ENCODE measurements around the gene FHOD3.

FHOD3 gene

DNA sequence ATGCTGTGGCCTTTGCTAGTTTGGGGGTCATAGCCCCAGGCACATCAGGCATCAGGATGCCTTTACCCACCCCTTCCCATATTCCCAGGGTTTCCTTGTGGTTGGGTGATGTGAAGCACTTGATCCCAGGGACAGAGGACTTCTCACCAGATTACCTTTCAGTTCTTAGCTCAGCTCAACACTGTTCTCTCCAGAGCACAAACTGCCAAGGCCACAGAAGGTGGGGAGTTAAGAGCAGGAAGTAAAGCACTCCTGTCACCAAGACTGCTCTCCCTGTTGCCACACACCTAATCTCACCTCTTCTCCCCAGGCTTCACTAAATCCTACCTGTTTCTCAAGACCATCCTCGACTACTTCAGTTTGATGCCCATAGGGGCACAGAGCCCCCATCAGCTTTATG lies 25.9 kb downstream of the FHOD3 start:
- DNase-seq = no peak

DNA sequence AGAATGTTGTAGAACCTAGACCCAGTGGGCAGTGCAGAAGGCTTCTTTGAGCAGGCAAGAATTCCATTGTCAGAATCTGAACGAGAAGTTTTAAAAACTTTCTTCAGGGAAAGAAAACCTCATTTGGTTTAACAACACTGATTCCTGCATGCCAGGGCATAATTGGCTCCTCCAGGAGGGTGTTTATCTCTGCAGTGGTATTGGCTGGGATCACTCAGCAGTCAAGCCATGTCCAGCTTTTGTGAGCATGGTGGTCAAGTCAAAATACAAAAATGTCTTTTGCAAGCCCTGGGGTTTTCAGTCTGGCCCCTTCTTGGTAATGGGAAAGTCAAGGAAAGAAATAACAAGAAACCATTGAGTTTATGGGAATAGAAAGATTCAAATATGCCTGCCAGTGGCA lies 28.3 kb downstream of the FHOD3 start:
- no peak for DNase-seq

DNA sequence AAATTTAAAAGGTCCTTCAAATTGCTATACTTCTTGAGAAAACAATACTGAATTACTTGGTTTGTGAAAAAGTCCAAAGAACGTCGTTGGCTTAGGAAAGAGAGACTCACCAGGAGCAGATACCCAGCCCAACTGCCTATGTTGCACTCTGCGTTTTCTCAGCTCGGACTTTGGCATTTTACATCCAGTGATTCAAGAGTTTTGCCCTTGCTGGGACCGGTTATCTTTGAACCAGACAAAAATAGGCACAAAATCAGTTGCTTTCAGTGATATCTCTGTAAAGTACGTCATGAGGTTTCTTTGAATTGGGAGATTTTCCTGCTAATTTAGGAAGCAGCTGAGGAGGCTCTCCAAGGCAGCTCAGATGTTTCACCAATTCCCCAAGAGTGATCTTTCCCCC lies 29.3 kb downstream of the FHOD3 start:
- no peak for DNase-seq

DNA sequence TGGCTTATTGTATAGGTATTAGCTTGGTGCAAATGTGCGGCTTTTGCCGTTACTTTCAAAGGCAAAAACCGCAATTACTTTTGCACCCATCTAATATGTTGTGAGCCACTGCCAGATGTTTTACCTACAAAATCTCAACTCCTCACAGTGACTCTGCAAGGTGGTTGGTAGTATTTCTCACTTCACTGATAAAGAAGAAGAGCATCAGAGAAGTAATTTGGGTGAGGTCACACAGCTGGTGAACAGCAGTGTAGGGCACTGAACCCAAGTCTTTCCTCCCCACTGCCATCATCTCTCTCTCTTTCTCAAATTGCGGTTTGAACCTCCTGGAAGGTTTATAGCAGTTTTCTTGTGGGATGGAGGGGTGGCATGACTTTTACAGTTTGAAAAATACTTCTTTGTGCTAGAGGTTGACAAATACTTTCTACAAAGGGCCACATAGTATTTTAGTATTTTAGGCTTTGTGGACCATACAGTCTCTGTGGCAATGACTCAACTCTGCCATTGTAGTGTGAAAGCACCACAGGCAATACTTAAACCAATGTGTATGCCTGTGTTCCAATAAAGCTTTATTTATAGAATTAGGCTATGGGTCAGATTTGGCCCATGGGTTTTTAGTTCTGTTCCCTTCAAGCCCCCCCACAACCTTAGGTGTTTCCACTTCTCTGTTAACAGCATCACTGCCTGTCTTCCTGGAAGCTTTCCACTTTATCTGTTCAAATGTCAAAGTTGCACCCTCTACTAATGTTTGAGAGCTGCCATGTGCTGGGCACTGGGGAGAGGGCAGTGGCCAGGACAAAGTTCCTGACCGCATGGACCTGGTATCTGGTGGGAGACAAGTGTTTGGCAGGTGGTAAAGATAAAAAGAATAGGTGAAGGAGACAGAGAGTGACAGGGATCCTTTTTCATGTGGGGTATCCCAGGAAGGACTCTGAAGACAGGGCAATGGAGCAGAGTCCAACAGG lies 30.1 kb downstream of the FHOD3 start:
- DNase-seq = no peak

DNA sequence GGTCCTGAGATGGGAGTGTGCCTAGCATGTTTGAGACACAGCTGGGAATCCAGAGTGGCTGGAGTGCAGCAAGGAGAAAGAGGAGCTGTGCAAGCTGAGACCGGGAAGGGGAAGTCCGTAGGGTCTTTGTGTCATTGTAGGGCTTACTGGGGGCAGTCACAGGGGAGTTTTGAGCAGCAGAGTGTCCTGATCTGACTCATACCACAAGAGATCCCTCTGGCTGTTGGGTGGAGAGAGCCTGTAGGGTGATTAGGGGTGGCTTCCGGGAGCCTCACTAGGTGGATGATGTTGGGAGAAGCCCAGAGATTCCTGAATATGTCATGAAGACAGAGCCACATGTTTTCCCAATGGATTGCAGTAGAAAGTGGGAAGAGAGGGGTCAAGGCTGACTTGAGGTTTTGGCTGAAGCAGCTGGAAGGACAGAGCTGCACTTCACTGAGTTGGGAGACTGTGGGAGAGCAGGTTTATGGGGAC lies 30.9 kb downstream of the FHOD3 start:
- DNase-seq = no peak

- no peak for DNase-seq
Observed at GRCh38 chr18:36328916-36329315, 31.4 kb downstream of the FHOD3 start.

DNA sequence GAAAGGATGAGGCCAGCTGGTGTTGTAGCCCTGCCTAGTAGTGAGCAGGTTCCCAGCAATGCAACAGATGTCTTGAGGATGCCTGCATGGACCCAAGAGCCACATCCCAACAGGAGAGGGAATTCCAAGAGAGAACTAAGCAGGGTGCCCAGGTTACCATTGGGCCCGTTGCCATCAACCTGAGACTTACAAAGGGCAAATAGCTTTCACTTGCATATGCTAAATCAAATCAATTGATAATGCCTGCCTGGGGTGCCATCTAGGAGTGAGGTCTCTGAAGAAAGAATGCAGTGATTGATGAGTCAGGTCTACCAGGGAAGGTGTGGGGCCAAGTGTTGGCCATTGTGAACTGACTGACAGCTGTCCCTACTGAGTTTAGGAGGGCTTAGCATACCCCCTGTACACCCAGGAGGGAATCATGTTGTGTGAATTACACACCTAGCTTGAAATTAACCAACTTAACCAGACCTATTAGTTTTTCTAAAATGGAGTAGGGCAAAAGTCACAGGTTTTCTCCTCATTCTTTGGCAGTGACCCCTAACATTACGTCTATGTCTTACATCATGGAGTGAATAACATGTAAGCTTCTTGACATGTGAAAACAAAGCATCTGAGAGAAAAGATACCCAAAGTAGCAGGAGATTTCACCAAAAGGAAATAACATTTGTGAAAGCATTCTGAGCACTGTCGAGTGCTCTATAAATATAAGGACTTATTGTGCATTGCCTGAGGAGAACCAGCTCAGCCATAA lies 32.3 kb downstream of the FHOD3 start:
- no peak for DNase-seq

GRCh38 chr18:36330435-36331052 lies 33.0 kb downstream of the FHOD3 start:
- DNase-seq = no peak

- no peak for DNase-seq
Observed at GRCh38 chr18:36331521-36331971, 34.0 kb downstream of the FHOD3 start.

DNA sequence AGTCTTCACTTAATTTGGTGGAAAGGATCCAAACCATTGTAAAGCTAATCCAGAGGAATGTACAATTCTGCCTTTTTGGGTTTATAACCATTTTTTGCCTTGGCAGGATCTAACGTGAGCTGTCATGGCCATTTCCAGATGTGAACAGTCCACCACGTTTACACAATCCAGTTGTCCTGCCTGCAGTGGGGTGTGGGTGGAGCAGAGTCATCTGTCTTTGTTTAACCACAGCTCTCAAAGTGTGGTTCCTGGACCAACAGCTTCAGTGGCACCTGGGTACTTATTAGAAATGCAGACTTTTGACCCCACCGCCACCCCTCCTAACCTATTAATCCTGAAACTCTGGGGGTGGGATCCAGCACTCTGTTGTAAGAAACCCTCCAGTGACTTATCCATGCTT lies 35.9 kb downstream of the FHOD3 start:
- DNase-seq = no peak

DNA sequence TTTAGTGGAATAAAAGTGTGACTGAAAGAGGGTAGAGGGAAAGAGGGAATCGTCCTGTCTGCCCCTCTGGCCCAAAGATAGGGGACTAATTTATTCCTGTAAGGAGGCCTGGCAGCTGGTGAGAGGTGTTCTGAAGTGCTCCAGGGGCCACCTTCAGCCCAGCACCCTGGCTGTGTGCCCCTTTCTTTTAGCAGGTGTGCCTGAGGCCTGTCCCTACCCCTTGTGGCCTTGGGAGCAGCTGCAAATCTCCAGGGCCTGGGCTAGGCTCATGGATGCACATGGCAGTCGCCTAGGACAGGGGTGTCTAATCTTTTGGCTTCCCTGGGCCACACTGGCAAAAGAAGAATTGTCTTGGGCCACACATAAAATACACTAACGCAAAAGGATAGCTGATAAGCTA lies 37.3 kb downstream of the FHOD3 start:
- no peak for DNase-seq

DNA sequence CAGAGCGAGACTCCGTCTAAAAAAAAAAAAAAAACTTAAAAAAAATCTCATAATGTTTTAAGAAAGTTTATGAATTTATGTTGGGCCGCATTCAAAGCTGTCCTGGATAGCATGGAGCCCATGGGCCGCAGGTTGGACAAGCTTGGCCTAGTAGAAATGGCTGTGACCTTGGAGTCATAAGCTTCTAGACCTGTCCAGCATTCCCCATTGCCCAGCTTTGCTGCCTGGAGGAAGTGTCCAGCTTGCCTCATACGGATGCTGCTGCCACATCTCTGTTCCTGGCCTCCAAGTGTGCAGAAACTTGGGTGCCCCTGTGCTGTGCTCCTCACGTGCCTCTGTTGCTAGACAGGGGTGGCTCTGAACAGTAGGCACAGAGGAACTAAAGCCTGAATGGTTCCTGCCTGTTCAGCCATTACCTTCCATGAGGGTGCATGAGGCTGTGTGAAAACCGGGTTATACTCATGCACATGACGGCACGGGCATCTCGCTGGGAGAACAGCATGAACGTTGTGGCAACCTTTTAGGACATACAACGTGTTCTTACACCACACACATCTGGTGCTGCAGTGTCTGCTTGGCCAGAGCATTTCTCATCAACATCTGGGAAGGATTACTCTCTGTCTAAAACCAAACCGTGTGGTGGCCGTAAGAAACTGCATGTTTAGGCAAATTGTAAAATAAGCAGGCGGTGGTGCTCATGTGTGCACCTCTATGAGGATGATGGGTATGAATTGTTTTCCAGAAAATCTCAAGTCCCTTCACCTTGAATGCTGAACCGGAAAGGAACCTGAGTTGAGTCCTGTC lies 38.2 kb downstream of the FHOD3 start:
- DNase-seq = no peak

GRCh38 chr18:36337679-36338402 lies 40.3 kb downstream of the FHOD3 start:
- DNase-seq = no peak

- no peak for DNase-seq
Observed at GRCh38 chr18:36338403-36338933, 41.0 kb downstream of the FHOD3 start.

DNA sequence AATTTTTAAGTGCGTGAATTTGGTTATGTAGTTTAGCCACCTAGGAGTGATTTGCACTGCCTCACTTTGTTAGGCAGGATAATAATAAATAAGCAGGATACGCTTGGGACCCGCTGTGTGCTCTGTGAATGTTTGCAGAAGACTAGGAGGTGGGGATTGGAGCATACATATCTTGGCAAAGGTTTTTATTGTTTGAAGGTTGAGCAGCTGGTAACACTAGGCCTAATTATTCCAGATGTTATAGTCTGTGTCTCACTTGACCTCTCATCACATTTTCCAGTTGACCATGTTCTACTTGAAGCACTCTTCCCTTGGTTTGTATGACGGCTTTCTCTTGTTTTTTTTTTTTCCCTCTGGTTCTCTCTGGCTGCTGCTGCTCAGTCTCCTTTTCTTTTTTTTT lies 42.7 kb downstream of the FHOD3 start:
- DNase-seq = no peak

DNA sequence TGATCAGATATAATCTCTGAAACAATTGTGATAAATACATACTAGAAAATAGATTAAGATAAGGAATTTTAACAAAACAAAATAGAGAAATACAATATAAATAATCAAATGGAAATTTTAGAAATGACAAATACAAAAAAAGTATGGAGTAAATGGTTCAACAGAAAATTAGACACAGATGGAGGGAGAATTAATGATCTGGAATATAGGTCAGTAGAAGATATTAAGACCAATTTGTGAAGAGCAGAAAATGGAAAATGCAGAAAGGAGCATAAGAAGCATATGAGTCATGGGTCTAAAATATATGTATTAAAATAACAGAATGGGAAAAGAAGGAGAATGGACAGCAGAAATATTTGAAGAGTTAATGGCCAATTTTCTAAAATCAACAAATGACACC lies 44.4 kb downstream of the FHOD3 start:
- no peak for DNase-seq

DNA sequence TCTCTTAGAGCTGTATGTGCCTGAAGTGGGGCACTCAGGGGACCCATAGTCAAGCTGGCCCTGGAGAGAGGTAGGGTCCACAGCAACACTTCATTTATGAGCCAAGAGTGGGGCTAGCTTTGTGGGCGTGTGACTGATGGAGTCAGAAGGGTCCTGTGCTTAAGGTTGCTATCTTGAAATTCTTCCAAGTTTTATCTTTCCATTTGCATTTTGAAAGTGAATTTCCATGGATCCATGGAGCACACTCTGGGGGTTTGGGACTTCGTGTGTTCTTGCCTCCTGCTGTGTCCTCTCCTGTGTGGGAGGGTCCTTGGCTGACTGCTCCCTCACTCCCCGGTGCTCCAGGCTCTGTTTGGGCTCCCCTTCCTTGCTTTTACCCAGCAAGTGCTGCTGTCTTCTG lies 50.8 kb downstream of the FHOD3 start:
- no peak for DNase-seq

DNA sequence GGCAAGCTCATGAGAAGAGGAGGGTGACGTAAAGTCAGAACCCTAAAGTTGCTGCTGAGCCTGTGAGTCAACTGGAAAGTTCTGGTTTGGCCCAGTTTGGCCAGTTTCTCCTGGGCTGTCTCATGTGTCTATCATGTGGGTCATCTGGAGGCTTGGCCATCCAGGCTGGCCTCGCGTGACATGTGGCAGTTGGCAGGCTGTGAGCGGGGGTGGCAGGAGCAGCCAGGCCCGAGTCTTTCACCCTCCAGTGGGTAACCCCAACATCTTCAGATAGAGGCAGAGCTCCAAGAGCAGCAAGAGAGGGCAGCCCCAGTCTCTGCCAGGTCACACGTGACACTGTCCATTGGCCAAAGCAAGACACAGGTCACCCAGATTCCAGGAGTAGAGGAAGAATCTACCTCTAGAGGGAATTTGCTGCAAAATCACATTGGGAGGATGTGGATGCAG lies 51.5 kb downstream of the FHOD3 start:
- DNase-seq = no peak

- DNase-seq = no peak
Observed at GRCh38 chr18:36349552-36349951, 52.0 kb downstream of the FHOD3 start.

DNA sequence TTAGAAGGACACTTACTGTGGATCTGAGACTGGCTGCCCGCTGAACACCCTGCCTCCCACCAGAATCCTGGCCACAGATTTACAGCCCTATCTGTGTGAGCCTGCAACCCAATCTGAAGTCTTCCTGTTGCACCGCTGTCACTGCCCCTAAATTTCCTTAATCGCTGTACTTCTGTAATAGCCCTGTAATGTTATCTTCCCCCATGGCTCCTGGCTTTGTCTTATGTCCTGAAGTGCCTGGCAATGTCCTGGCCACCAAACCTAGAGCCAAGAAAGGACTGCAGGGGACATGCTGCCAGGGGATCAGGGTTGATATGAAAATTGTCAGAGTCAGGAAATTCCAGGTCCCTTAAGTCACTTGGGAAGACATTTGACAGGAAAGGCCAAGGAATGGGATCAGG lies 52.7 kb downstream of the FHOD3 start:
- DNase-seq = no peak

- no peak for DNase-seq
Observed at GRCh38 chr18:36350839-36351469, 53.4 kb downstream of the FHOD3 start.
